ENCODE measurements around the gene PDZD7. TPM values are rescaled to one million over a fixed set of nuclear protein-coding genes. Genes with fewer than 3 reads are reported as not detected.

PDZD7 gene
- total RNA-seq, 2 experiments from 2014 or later, result 1.1 to 1.9 TPM

DNA sequence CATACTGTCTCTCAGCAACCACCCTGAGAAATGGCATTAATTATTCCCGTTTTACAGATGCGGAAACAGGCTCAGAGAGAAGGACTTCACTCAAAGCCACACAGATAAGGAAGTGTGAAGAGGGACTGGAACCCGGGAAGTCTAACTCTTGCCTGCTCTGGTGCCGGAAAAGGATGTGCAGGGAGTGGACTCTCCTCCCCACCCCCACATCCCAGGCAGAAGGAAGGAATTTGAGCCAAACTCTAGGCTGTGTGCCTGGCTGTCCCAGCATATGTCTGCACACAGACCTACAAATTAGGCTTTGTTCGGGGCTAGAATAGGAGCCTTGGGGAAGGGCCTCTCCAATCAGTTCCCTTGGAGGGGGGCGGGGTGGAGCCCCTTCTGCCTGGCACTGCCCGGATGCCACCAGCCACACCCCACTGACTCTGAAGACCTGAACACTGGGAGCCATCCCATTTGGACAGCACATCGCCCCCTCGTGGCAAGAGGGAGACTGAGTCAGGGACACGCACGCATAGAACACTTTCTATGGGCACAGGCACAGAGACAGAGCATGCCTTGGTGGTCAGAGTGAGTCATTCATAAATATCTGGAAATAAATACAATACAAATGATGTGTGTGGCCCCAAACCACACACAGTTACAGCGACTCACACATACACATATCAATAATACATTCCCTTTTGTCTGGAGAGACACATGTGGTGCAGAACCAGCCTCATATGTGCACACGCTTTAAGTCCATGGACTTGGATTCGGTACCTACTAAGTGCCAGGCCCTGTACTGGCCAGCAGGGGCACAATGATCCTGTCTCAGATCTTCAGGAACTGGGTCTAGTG lies 18.2 kb downstream of the PDZD7 start:
- peaks cover 20% of the 10 kb centered on the region for H3K4me1 Mint-ChIP-seq
- DNase-seq, result peak; percentile 79
- no peak overlapping the region for H3K27ac Mint-ChIP-seq
- peaks cover 29% of the 10 kb centered on the region for H3K27me3 Mint-ChIP-seq
- no peaks in the 10 kb centered on the region for H3K9me3 Mint-ChIP-seq
- CTCF ChIA-PET, result interaction anchor here (0.9 to 1.9 kb wide), 2 partner anchors 15 to 57 kb away, joined by 3 to 10 read pairs; no protein-coding TSS in a partner anchor
- POLR2A ChIA-PET, result interaction anchor here (1.1 to 1.8 kb wide), 3 partner anchors 11 to 19 kb away, joined by 3 to 4 read pairs (median 4); partner anchors contain the start of genes LZTS2, PDZD7 and SFXN3
- no peaks in the 10 kb centered on the region for H3K36me3 Mint-ChIP-seq (ENCODE audit: low read depth)
- H3K4me3 Mint-ChIP-seq, result no peak overlapping the region

DNA sequence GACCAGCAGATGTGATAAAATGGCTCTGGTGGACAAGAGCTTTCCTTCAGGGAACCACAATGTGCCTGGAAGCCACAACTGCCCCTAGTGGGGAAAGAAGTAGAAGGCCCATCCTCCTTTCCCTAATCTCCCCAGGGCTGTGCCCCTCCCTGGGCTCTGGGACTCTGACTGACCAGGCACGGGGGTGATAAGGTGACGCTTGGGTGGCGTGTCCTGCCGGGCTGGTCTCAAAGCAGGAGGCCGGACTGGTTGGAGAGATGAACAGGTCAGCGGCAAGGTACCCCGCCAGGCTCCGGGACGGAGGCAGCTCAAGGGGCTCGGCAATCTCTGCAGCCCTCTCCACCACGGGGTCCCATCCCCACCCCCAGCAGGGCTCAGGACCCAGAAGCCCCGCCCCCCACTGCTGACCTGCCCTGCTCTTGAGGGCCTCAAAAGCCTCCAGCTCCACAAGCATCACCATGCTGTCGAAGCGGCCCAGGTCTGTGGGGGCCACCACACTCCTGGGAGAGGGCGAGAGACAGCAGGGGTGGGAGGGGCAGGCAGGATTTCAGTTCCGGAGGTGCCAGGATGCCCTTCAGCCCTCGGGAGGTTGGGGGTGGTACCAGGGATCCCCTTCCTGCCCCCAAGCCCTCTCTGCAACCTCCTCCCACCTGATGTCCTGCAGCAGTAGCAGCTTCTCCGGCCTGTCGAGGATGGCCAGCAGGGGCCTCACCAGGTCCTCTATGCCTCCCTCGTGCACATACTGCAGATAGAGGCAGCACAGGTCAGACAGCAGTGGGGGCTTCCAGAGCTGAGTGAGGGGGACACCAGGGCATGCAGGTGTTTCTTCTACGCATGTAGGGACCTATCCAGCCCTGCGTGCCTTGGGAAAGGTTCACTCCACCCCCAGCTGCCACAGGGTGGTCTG lies 19.2 kb downstream of the PDZD7 start:
- POLR2A ChIA-PET, result interaction anchor here (1.1 to 1.8 kb wide), 3 partner anchors 10 to 20 kb away, joined by 3 to 4 read pairs (median 4); partner anchors contain the start of genes LZTS2, PDZD7 and SFXN3
- H3K36me3 Mint-ChIP-seq (ENCODE audit: low read depth), result no peaks in the 10 kb centered on the region
- CTCF ChIA-PET, result interaction anchor here (0.6 to 1.9 kb wide), 4 partner anchors 14 to 85 kb away, joined by 3 to 10 read pairs (median 4); partner anchors contain the start of genes PDZD7 and SFXN3
- H3K4me3 Mint-ChIP-seq, result no peak overlapping the region
- H3K9me3 Mint-ChIP-seq, result no peaks in the 10 kb centered on the region
- H3K4me1 Mint-ChIP-seq, result peaks cover 20% of the 10 kb centered on the region
- no peak for DNase-seq
- no peak overlapping the region for H3K27ac Mint-ChIP-seq
- H3K27me3 Mint-ChIP-seq, result peaks cover 22% of the 10 kb centered on the region

DNA sequence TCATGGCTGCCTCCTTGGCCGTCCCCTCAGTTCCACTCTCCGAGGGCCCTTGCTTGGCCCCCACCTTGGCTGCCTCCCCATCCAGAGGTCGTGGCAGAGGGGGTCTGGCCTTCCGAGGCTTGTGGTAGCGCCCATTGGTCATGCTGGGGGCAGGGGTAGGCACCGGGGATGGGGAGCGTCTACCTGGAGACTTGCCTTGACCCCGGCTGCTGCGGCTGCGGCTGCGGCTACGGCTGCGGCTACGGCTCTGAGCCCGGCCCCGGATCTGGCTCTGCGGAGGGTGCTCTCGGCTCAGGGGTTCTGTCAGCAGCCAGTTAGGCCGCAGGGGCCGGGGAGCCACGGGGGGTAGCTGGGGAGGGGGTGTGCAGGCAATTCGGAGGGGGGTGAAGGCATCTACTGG lies 20.6 kb downstream of the PDZD7 start:
- CTCF ChIA-PET, result no interaction called here
- Mint-ChIP-seq H3K27me3 (peaks cover 12% of the 10 kb centered on the region), H3K9me3 (no peaks in the 10 kb centered on the region), H3K4me3 (no peak overlapping the region), H3K36me3 (ENCODE audit: low read depth) (no peaks in the 10 kb centered on the region), H3K4me1 (peaks cover 19% of the 10 kb centered on the region), H3K27ac (no peak overlapping the region)
- POLR2A ChIA-PET, result no interaction called here
- DNase-seq, result no peak

DNA sequence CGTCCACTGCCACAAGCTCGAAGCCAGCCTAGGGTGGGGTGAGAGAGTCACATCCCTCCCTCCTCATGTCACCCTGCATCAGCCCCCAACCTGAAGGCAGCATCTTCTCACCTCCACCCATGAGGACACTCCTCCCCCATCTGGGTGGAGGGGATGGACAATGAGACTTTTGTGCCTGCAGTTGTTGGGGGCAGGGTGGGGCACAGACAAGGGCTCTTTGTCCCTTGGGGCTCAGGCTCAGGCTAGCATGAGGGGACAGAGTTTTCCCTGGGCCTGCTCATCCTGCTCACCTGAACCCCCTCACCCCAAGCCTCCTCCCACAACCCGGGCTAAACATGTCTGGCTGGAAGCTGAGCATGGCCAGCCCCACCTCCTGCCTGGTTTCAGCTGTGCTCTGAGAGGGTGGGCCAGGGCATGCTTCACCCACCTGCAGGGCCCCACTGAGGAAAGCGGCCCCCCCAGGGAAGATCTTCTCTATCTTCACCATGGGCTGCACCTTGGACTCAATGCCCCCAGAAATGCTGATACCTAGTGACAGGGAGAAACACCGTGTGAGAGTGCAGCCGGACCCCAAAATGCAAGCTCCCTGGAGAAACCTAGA lies 22.0 kb downstream of the PDZD7 start:
- DNase-seq, result no peak
- POLR2A ChIA-PET, result no interaction called here
- Mint-ChIP-seq H3K4me1 (peaks cover 12% of the 10 kb centered on the region), H3K4me3 (no peak overlapping the region), H3K27me3 (peaks cover 5% of the 10 kb centered on the region), H3K36me3 (ENCODE audit: low read depth) (no peaks in the 10 kb centered on the region), H3K27ac (no peak overlapping the region), H3K9me3 (no peaks in the 10 kb centered on the region)
- CTCF ChIA-PET, result no interaction called here

DNA sequence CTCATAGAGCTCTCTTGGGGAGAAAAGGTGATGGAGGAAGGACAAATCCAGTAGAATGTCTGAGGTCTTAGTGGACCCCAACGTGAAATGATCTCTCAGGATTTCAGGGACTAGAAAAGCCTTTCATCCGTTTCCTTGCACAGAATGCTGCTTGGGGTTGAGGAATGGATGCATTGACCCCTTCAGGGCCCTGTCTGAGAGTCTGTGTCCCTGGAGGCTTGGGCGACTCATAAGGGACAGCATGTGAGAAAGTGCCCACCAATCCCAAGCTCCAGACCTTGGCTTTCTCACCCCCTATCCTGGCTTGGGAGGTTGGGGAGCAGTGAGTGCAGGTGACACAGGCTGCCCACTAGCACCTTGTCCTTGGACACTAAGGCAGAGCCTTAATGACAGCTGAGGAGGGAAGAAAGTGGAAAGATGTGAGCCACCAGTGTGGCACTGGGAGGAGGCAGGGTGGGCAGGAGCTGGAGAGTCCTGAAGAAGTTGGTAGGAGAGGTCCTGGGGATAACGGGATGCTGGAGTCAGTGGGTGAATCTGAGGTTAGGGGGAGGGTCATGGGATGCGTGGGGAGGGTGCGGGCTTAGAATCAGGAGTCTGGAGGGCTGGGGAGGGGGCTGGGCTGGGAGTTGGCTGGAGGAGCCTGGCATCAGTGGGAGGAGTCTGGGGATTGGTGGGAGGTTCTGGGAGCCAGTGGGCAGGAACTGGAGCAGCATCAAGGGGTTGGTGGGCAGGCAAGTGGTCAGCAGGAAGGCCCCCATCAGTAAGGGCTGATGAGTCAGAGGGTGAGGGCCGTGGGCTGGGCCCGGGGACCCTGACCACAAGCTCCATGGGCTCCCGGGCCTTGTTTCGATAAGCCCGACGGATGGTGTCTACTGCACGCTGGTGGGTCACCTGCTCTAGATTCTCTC lies 22.8 kb downstream of the PDZD7 start:
- Mint-ChIP-seq H3K27ac (no peak overlapping the region), H3K4me1 (peaks cover 8% of the 10 kb centered on the region), H3K9me3 (no peaks in the 10 kb centered on the region), H3K4me3 (no peak overlapping the region), H3K36me3 (ENCODE audit: low read depth) (no peaks in the 10 kb centered on the region), H3K27me3 (peaks cover 1% of the 10 kb centered on the region)
- ChIA-PET CTCF (interaction anchor here (1.1 to 17.1 kb wide), 2 partner anchors 9 to 10 kb away, joined by 5 to 186 read pairs; no protein-coding TSS in a partner anchor), POLR2A (no interaction called here)
- no peak for DNase-seq

DNA sequence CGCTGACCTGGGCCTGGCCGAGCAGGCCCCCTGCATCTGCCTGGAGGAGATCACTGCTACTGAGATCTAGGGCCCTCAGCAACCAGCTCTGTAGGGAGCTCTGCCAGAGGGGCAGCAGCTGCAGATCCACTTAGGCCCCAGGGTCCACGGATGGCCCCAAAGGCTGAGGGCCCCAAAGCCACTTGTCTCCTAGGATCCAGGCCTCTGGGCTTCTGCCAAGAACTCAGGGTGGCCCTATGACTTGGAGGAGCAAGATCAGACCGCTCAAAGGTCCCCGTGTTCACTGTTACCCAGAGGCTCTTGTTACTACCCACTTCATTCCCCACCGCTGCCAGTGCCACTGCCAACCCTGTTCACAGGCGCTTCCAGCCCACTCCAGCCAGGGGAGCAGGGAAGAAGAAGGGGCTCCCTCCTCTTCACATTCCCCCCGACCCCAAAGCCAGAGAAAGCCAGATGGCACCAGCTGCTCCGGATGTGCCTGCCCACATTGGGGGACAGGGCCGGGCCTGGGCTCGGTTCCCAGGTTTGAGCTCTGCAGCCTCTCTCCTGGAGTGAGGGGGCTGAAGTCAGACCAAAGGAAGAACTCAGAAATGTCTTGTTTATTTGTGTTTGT lies 23.7 kb downstream of the PDZD7 start:
- Mint-ChIP-seq H3K4me3 (no peak overlapping the region), H3K27ac (no peak overlapping the region), H3K27me3 (no peaks in the 10 kb centered on the region), H3K36me3 (ENCODE audit: low read depth) (no peaks in the 10 kb centered on the region), H3K4me1 (no peaks in the 10 kb centered on the region), H3K9me3 (no peaks in the 10 kb centered on the region)
- ChIA-PET CTCF (interaction anchor here (0.9 to 17.1 kb wide), 4 partner anchors 9 to 26 kb away, joined by 3 to 186 read pairs (median 6); no protein-coding TSS in a partner anchor), POLR2A (no interaction called here)
- no peak for DNase-seq

DNA sequence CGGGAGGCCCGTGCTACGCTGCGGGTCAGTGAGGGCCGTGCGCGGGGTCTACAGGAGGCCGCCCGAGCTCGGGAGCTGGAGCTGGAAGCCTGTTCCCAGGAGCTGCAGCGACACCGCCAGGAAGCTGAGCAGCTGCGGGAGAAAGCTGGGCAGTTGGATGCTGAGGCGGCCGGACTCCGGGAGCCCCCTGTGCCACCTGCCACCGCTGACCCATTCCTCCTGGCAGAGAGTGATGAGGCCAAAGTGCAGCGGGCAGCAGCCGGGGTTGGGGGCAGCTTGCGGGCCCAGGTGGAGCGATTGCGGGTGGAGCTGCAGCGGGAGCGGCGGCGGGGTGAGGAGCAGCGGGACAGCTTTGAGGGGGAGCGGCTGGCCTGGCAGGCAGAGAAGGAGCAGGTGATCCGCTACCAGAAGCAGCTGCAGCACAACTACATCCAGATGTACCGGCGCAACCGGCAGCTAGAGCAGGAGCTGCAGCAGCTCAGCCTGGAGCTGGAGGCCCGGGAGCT lies 24.3 kb downstream of the PDZD7 start:
- CTCF ChIA-PET, result interaction anchor here (0.9 to 17.1 kb wide), 3 partner anchors 9 to 25 kb away, joined by 3 to 186 read pairs (median 7); no protein-coding TSS in a partner anchor
- Mint-ChIP-seq H3K4me3 (no peak overlapping the region), H3K9me3 (no peaks in the 10 kb centered on the region), H3K27me3 (no peaks in the 10 kb centered on the region), H3K36me3 (ENCODE audit: low read depth) (no peaks in the 10 kb centered on the region), H3K27ac (no peak overlapping the region), H3K4me1 (no peaks in the 10 kb centered on the region)
- POLR2A ChIA-PET, result interaction anchor here (1.0 kb wide), 1 partner anchor 10 kb away, joined by 3 read pairs; no protein-coding TSS in a partner anchor
- DNase-seq, result no peak

DNA sequence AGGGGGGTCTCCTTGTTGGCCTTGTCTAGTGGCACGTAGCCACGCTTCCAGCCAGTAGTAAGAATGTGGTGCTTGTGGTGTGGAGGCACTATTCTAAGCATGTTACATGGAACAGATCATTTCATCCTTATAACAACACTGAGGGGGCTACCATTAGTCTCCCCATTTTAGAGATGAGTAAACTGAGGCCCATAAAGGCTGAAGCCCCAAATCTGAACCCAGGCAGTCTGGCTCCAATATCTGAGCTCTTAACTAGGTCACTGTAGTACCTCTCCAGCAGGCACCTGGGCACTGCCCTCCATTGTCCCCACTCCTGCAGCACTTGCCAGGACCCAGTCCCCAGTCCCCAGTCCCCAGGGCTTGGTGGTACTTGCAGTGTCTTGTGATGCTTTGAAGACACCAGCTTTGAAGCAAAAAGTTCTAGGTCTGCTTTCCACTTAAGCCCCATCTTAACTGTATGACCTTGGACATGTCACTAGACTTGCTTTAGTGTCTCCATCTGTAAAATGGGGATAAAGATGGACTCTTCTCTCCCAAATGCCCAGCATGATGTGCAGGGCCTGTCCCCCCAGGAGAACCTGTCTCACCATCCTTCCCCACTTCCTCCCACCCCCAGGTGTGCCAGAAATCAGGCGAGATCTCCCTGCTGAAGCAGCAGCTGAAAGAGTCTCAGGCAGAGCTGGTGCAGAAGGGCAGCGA lies 24.9 kb downstream of the PDZD7 start:
- Mint-ChIP-seq H3K9me3 (no peaks in the 10 kb centered on the region), H3K27ac (no peak overlapping the region), H3K4me1 (peaks cover 2% of the 10 kb centered on the region), H3K27me3 (peaks cover 2% of the 10 kb centered on the region), H3K4me3 (no peak overlapping the region), H3K36me3 (ENCODE audit: low read depth) (no peaks in the 10 kb centered on the region)
- no peak for DNase-seq
- ChIA-PET CTCF (interaction anchor here (1.5 to 17.1 kb wide), 2 partner anchors 8 to 11 kb away, joined by 7 to 186 read pairs; no protein-coding TSS in a partner anchor), POLR2A (interaction anchor here (1.0 kb wide), 1 partner anchor 9 kb away, joined by 3 read pairs; no protein-coding TSS in a partner anchor)

DNA sequence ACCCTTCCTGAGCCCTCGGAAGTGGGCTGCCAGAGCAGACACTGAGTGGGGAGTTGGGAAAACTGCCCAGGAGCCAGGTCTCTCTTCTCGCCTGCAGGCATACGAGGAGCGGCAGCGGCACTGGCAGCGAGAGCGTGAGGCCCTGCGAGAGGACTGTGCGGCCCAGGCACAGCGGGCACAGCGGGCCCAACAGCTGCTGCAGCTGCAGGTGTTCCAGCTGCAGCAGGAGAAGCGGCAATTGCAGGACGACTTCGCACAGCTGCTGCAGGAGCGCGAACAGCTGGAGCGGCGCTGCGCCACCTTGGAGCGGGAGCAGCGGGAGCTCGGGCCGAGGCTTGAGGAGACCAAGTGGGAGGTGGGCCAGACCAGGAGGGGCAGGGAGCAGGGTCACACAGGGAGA lies 25.6 kb downstream of the PDZD7 start:
- no peak for DNase-seq
- no peak overlapping the region for H3K27ac Mint-ChIP-seq
- CTCF ChIA-PET, result interaction anchor here (17.1 kb wide), 1 partner anchor 11 kb away, joined by 186 read pairs; no protein-coding TSS in a partner anchor
- H3K9me3 Mint-ChIP-seq, result no peaks in the 10 kb centered on the region
- no peaks in the 10 kb centered on the region for H3K36me3 Mint-ChIP-seq (ENCODE audit: low read depth)
- H3K27me3 Mint-ChIP-seq, result peaks cover 3% of the 10 kb centered on the region
- POLR2A ChIA-PET, result no interaction called here
- H3K4me3 Mint-ChIP-seq, result no peak overlapping the region
- H3K4me1 Mint-ChIP-seq, result peaks cover 4% of the 10 kb centered on the region

DNA sequence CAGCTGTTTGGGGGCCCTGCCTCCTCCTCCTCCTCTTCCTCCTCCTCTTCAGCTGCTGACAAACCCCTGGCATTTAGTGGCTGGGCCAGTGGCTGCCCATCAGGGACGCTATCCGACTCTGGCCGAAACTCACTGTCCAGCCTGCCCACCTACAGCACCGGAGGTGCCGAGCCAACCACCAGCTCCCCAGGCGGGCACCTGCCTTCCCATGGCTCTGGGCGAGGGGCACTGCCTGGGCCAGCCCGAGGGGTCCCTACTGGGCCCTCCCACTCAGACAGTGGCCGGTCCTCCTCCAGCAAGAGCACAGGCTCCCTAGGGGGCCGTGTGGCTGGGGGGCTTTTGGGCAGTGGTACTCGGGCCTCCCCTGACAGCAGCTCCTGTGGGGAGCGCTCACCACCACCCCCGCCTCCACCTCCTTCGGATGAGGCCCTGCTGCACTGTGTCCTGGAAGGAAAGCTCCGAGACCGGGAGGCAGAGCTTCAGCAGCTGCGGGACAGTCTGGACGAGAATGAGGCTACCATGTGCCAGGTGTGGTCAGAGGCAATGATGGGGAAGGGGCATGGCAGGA lies 27.2 kb downstream of the PDZD7 start:
- Mint-ChIP-seq H3K4me3 (no peak overlapping the region), H3K36me3 (ENCODE audit: low read depth) (no peaks in the 10 kb centered on the region), H3K27ac (no peak overlapping the region), H3K4me1 (peaks cover 6% of the 10 kb centered on the region), H3K27me3 (peaks cover 3% of the 10 kb centered on the region), H3K9me3 (no peaks in the 10 kb centered on the region)
- ChIA-PET POLR2A (no interaction called here), CTCF (interaction anchor here (1.9 to 17.1 kb wide), 2 partner anchors 13 to 46 kb away, joined by 5 to 186 read pairs; no protein-coding TSS in a partner anchor)
- no peak for DNase-seq

Data from activated CD4-positive, alpha-beta memory T cell treated with anti-CD3 and anti-CD28 coated beads, Interleukin-2, amount 10 ng/mL, durations not matched to agents 7 days and 5 days (primary cell).